ENCODE data around the gene MACROD2. TPM values are rescaled to one million over a fixed set of nuclear protein-coding genes. Genes with fewer than 3 reads are reported as not detected.

Gene MACROD2
- total and polyA plus RNA-seq, 4 donors: 0.66 to 10.5 (median 3.3) TPM

- DNase-seq (ENCODE audit: low spot score): no peak
- Histone ChIP-seq H3K4me3 (ENCODE audit: low read depth in 1 of 3, low read length in 3 of 3) (no peak overlapping the region), H3K27me3 (ENCODE audit: control insufficient read depth in 4 of 4, insufficient read depth in 4 of 4, low read length in 3 of 4) (no peaks in the 10 kb centered on the region), H3K9me3 (ENCODE audit: control insufficient read depth in 4 of 4, low read length in 3 of 4) (no peaks in the 10 kb centered on the region), H3K9ac (ENCODE audit: low read depth in 1 of 2, low read length in 2 of 2) (no peak overlapping the region), H3K4me1 (ENCODE audit: control insufficient read depth in 4 of 4, insufficient read depth in 4 of 4, low read length in 3 of 4) (no peaks in the 10 kb centered on the region), H3K27ac (ENCODE audit: low read depth in 1 of 2, low read length in 2 of 2) (no peak overlapping the region), H3K36me3 (ENCODE audit: control insufficient read depth in 4 of 4, insufficient read depth in 3 of 4, low read depth in 1 of 4, low read length in 3 of 4) (no peaks in the 10 kb centered on the region)
- TF ChIP-seq SP1 (IDR thresholded peaks at IDR 0.05) (no peak), EGR1 (IDR thresholded peaks at IDR 0.05; ENCODE audit: low read depth in 2 of 2) (no peak), HNF4A (conservative IDR thresholded peaks at IDR 0.05) (no peak), GABPA (IDR thresholded peaks at IDR 0.05 in 1 of 2, conservative IDR thresholded peaks at IDR 0.05 in 1 of 2) (no peak), REST (IDR thresholded peaks at IDR 0.05) (no peak), CTCF (IDR thresholded peaks at IDR 0.05; ENCODE audit: low read depth, low read length, missing input control) (no peak), NR2F2 (IDR thresholded peaks at IDR 0.05) (no peak), MAX (IDR thresholded peaks at IDR 0.05) (no peak), RXRA (IDR thresholded peaks at IDR 0.05) (no peak), FOXA2 (IDR thresholded peaks at IDR 0.05) (no peak), ZBTB33 (IDR thresholded peaks at IDR 0.05) (no peak)
- WGBS: 49% methylated on average over 4 of the region's 4 CpGs
Measured at GRCh38 chr20:14375416-14375985, 380.2 kb downstream of the MACROD2 start.

GRCh38 chr20:14378326-14378725, 383.0 kb downstream of the MACROD2 start:
- DNase-seq (ENCODE audit: low spot score): no peak
- H3K9me3 ChIP-seq (ENCODE audit: control insufficient read depth in 4 of 4, low read length in 3 of 4): no peaks in the 10 kb centered on the region
- no peak for TF ChIP-seq RAD21 (IDR thresholded peaks at IDR 0.05)
- TF ChIP-seq RXRA (IDR thresholded peaks at IDR 0.05): no peak
- no peak for TF ChIP-seq GABPA (IDR thresholded peaks at IDR 0.05 in 1 of 2, conservative IDR thresholded peaks at IDR 0.05 in 1 of 2)
- no peak for TF ChIP-seq YY1 (IDR thresholded peaks at IDR 0.05)
- TF ChIP-seq FOXA2 (IDR thresholded peaks at IDR 0.05): no peak
- no peak for TF ChIP-seq ATF3 (IDR thresholded peaks at IDR 0.05)
- no peak for TF ChIP-seq FOXA1 (IDR thresholded peaks at IDR 0.05)
- TF ChIP-seq JUND (IDR thresholded peaks at IDR 0.05): no peak
- no peak for TF ChIP-seq HNF4A (conservative IDR thresholded peaks at IDR 0.05)
- no peak for TF ChIP-seq REST (IDR thresholded peaks at IDR 0.05)
- no peak for TF ChIP-seq EGR1 (IDR thresholded peaks at IDR 0.05; ENCODE audit: low read depth in 2 of 2)
- no peak for TF ChIP-seq SP1 (IDR thresholded peaks at IDR 0.05)
- no peak for TF ChIP-seq ZBTB33 (IDR thresholded peaks at IDR 0.05)
- no peak overlapping the region for H3K9ac ChIP-seq (ENCODE audit: low read depth in 1 of 2, low read length in 2 of 2)
- H3K27me3 ChIP-seq (ENCODE audit: control insufficient read depth in 4 of 4, insufficient read depth in 4 of 4, low read length in 3 of 4): no peaks in the 10 kb centered on the region
- no peak overlapping the region for H3K4me3 ChIP-seq (ENCODE audit: low read depth in 1 of 3, low read length in 3 of 3)
- no peaks in the 10 kb centered on the region for H3K4me1 ChIP-seq (ENCODE audit: control insufficient read depth in 4 of 4, insufficient read depth in 4 of 4, low read length in 3 of 4)
- no peak overlapping the region for H3K27ac ChIP-seq (ENCODE audit: low read depth in 1 of 2, low read length in 2 of 2)
- no peaks in the 10 kb centered on the region for H3K36me3 ChIP-seq (ENCODE audit: control insufficient read depth in 4 of 4, insufficient read depth in 3 of 4, low read depth in 1 of 4, low read length in 3 of 4)

Data from liver (tissue), 9 donors.